Thyroid gland (tissue), 4 donors: Measurements from ENCODE around the gene GFOD2.

Experiments
- POLR2A ChIP-seq, 2 donors: fragments of 450-650 bp; IDR thresholded peaks; one replicate each; pipeline ENCODE4 v1.6.1; 2017; ENCODE audit warnings: antibody characterized with exemption in 2 of 2, mild to moderate bottlenecking in 2 of 2, moderate library complexity in 1 of 2
- TF ChIP-seq, protein P1 (sequence below), 6 experiments: fragments of 200-600 bp in 3 of 6; fragments of 450-650 bp in 3 of 6; sonication (generic) in 3 of 6; IDR thresholded peaks; one replicate each; pipeline ENCODE4 v1.5.1; 2016 to 2019; ENCODE audit warnings: antibody characterized with exemption in 6 of 6, mild to moderate bottlenecking in 2 of 6, inconsistent platforms in 1 of 6, moderate library complexity in 1 of 6

DNA sequence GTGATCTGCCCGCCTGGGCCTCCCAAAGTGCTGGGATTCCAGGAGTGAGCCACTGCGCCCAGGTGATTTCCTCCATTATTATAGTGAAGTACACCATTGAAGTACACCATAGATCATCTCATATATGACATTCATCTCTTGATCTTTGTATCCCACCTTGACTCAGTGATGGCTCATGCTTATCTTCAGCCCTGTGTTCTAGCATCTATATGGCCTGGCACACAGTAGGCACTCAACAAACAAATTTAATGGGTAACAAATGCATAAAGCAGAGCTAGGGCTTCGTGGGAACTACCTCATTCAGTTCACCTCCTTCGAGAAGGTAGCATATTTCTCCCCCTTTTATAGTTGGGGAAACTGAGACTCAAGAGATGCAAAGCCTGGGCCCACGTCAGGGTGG, 53.5 kb downstream of the GFOD2 start:
- TF ChIP-seq, protein P1, sequence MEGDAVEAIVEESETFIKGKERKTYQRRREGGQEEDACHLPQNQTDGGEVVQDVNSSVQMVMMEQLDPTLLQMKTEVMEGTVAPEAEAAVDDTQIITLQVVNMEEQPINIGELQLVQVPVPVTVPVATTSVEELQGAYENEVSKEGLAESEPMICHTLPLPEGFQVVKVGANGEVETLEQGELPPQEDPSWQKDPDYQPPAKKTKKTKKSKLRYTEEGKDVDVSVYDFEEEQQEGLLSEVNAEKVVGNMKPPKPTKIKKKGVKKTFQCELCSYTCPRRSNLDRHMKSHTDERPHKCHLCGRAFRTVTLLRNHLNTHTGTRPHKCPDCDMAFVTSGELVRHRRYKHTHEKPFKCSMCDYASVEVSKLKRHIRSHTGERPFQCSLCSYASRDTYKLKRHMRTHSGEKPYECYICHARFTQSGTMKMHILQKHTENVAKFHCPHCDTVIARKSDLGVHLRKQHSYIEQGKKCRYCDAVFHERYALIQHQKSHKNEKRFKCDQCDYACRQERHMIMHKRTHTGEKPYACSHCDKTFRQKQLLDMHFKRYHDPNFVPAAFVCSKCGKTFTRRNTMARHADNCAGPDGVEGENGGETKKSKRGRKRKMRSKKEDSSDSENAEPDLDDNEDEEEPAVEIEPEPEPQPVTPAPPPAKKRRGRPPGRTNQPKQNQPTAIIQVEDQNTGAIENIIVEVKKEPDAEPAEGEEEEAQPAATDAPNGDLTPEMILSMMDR (IDR thresholded peaks at IDR 0.05): no peak
- TF ChIP-seq POLR2A (IDR thresholded peaks at IDR 0.05): no peak
